GM12878 (cell line): ENCODE results near the gene PRLH. TPM values are rescaled to one million over a fixed set of nuclear protein-coding genes. Genes with fewer than 3 reads are reported as not detected.

Experiments used
- EED ChIP-seq: sonication (generic); IDR thresholded peaks from 2 replicates; pipeline ENCODE4 v1.6.1; 2016; ENCODE audit warnings: antibody characterized with exemption, low read depth
- KAT2A ChIP-seq: conservative IDR thresholded peaks from 2 replicates; pipeline ENCODE4 v1.6.1; 2011; ENCODE audit warnings: low read depth, low read length; ENCODE audit not compliant: control insufficient read depth
- NFIC ChIP-seq: IDR thresholded peaks from 2 replicates; pipeline ENCODE4 v1.6.1; 2012; ENCODE audit warnings: low read depth, mild to moderate bottlenecking, inconsistent platforms, low read length, moderate library complexity
- RELA ChIP-seq: fragments of 450-650 bp; IDR thresholded peaks from 2 replicates; pipeline ENCODE4 v1.8.0; 2014; ENCODE audit warnings: borderline replicate concordance; ENCODE audit not compliant: partially characterized antibody
- TCF12 ChIP-seq: IDR thresholded peaks from 2 replicates; pipeline ENCODE4 v1.6.1; 2011; ENCODE audit warnings: low read depth, mild to moderate bottlenecking, low read length
- ZNF622 ChIP-seq: fragments of 450-650 bp; IDR thresholded peaks from 2 replicates; pipeline ENCODE4 v1.6.1; 2017; ENCODE audit warnings: mild to moderate bottlenecking, inconsistent platforms
- polyA plus RNA-seq, 11 experiments: library from polyadenylated mRNA; depleted of rRNA in 4 of 11; unstranded in 6 of 11; stranded (reverse) in 5 of 11; fragments of >200 nt; fragmentation: Nextera tagmentation in 4 of 11; fragmentation: Illumina TruSeq in 1 of 11; extraction: Ambion mirVana in 4 of 11; extraction: Trizol in 1 of 11; gene quantifications; 1 replicate in 1 of 11; 2 replicates in 10 of 11; pipeline versions ENCODE4 v1.2.1 to v1.2.3, GENCODE V29; 2011 to 2016; ENCODE audit warnings: inconsistent platforms in 2 of 11, missing spikeins in 2 of 11, low read depth in 1 of 11
- total RNA-seq, 4 experiments: library from RNA; depleted of rRNA in 3 of 4; stranded (reverse); fragments of >200 nt in 3 of 4; fragmentation: Illumina TruSeq in 1 of 4; extraction: Trizol in 1 of 4; gene quantifications; 2 replicates each; pipeline versions ENCODE4 v1.2.1 to v1.2.3, GENCODE V29; 2013 to 2021
- TF ChIP-seq, protein P1 (sequence below): fragments of 450-650 bp; formaldehyde crosslinking; IDR thresholded peaks from 2 replicates; pipeline ENCODE4 v1.5.0; 2022; ENCODE audit warnings: mild to moderate bottlenecking, missing genetic modification characterization

The PRLH gene
- total and polyA plus RNA-seq, 10 of the 15 experiments (the other 5 are each of a cell fraction or from before 2014, with no cell fraction given), result not detected

DNA sequence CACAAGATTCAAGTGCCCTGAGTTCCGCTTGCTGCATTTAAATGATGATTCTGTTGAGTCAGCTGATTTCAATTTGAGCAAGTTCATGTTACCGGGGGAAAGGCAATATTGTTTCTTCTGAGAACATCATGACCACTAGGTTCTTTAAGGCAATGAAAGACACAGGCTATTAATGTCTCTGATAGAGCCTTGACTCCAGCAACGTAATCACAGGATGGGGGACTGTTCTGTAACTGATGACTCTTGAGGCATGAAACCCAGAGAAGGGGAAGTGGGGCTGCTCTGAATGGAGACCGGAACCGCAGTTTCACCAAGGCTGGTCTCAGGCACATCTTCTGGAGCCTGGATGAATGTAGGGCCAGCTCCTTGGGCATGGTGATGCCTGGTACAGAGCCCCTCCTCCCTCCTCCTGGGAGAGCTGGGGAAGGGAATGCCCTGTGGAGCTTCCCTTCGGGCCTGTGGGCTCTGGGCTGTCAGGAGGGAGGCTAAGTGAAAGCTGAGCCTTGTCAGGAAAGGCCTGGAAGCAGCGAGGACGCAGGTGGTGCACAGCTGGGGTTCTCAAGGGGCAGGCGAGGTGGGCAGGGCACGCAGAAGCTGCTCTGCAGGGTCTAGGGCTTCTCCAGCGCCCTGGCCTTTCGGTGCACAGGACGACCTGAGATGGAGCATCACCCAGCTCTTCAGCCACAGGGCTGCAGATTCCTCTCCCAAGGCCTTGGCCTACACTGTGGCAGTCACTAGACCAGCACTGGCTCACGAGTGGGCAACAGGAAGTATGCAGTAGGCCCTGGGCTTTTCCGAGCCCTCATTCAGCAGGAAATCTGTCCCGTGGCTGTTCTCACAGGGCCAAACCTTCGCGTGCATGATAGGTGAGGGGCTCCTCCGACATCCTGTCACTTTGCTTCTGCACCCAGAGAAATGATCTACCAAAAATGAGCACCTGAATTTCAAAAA is 36.6 kb upstream of the PRLH start (continued):
- TF ChIP-seq, protein P1, sequence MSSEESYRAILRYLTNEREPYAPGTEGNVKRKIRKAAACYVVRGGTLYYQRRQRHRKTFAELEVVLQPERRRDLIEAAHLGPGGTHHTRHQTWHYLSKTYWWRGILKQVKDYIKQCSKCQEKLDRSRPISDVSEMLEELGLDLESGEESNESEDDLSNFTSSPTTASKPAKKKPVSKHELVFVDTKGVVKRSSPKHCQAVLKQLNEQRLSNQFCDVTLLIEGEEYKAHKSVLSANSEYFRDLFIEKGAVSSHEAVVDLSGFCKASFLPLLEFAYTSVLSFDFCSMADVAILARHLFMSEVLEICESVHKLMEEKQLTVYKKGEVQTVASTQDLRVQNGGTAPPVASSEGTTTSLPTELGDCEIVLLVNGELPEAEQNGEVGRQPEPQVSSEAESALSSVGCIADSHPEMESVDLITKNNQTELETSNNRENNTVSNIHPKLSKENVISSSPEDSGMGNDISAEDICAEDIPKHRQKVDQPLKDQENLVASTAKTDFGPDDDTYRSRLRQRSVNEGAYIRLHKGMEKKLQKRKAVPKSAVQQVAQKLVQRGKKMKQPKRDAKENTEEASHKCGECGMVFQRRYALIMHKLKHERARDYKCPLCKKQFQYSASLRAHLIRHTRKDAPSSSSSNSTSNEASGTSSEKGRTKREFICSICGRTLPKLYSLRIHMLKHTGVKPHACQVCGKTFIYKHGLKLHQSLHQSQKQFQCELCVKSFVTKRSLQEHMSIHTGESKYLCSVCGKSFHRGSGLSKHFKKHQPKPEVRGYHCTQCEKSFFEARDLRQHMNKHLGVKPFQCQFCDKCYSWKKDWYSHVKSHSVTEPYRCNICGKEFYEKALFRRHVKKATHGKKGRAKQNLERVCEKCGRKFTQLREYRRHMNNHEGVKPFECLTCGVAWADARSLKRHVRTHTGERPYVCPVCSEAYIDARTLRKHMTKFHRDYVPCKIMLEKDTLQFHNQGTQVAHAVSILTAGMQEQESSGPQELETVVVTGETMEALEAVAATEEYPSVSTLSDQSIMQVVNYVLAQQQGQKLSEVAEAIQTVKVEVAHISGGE, result no peak
- TF ChIP-seq ZNF622 (no peak), NFIC (peak; percentile 57; the same call in 1 of the 2 replicates), KAT2A (no peak), RELA (no peak), EED (peak; percentile 90), TCF12 (no peak; the same call in 1 of the 2 replicates)
